ENCODE data around the gene ZNF470. TPM values are rescaled to one million over a fixed set of nuclear protein-coding genes. Genes with fewer than 3 reads are reported as not detected.
A peak's percentile ranks its signal among the peaks of the same experiment; 100 is the strongest.

Gene ZNF470
- total RNA-seq, 1 experiment from 2014 or later = 5.1 TPM

- ChIA-PET POLR2A (ENCODE audit: low non-redundant PET) (no interaction called here), CTCF (no interaction called here)
- no peak overlapping the region for H3K27ac ChIP-seq (ENCODE audit: low read depth, low read length, poor library complexity, severe bottlenecking)
- no TSS peak for BruUV-seq (replicated peaks)
- DNase-seq (ENCODE audit: low spot score) = peak; percentile 89
- H3K9me3 ChIP-seq (ENCODE audit: low read depth, low read length, poor library complexity, severe bottlenecking) = peaks cover 31% of the 10 kb centered on the region
- peaks cover 10% of the 10 kb centered on the region for H3K27me3 ChIP-seq (replicated peaks; ENCODE audit: insufficient read depth, low read depth, low read length, poor library complexity)
- intact Hi-C loops (cut with micrococcal nuclease; ENCODE audit: unreplicated experiment) = no loop called here
- no peaks in the 10 kb centered on the region for H3K4me1 ChIP-seq (ENCODE audit: insufficient read depth, low read length, poor library complexity, severe bottlenecking)
- no peak overlapping the region for H3K4me3 ChIP-seq (ENCODE audit: low read depth, low read length, poor library complexity, severe bottlenecking)
- no peaks in the 10 kb centered on the region for H3K36me3 ChIP-seq (ENCODE audit: insufficient read depth, low read length, poor library complexity, severe bottlenecking)
- no peak for TF ChIP-seq CTCF (conservative IDR thresholded peaks at IDR 0.05; ENCODE audit: low read depth, low read length)
- TF ChIP-seq EZH2 (IDR thresholded peaks at IDR 0.05; ENCODE audit: borderline replicate concordance, low read depth, low read length, poor library complexity, severe bottlenecking) = no peak
Measured at GRCh38 chr19:56637976-56638555, 70.8 kb downstream of the ZNF470 start.

Other genes starting within 250 kb of the ZNF470 start
- gene ZNF582, start 173.9 kb upstream of the ZNF470 start, total RNA-seq (2021) = 2.7 and 3.0 TPM in 2 replicates
- gene ZNF583, start 163.1 kb upstream of the ZNF470 start, total RNA-seq (2021) = 4.5 and 6.3 TPM in 2 replicates
- gene ZNF667, start 90.1 kb upstream of the ZNF470 start, total RNA-seq (2021) = 3.9 and 7.8 TPM in 2 replicates
- gene ZNF471, start 59.6 kb upstream of the ZNF470 start, total RNA-seq (2021) = 1.6 and 2.9 TPM in 2 replicates
- 7.4 and 8.6 TPM in 2 replicates for gene ZFP28, start 28.5 kb upstream of the ZNF470 start, total RNA-seq (2021)
- gene ZNF71, start 27.8 kb downstream of the ZNF470 start, total RNA-seq (2021) = 12.6 and 13.7 TPM in 2 replicates
- 0.52 and 0.76 TPM in 2 replicates for gene SMIM17, start 75.7 kb downstream of the ZNF470 start, total RNA-seq (2021)
- 3.2 and 4.6 TPM in 2 replicates for gene ZNF835, start 104.3 kb downstream of the ZNF470 start, total RNA-seq (2021)